ENCODE data around the gene TMEM217.

TMEM217 gene

GRCh38 chr6:37175332-37176267 lies 82.3 kb downstream of the TMEM217 start:
- no peak overlapping the region for H3K4me3 ChIP-seq (ENCODE audit: low read depth, low read length)
- no peak for TF ChIP-seq CTCF (IDR thresholded peaks at IDR 0.05; ENCODE audit: control insufficient read depth, extremely low read depth, insufficient read depth)
- no peak for DNase-seq (ENCODE audit: low read depth)

DNA sequence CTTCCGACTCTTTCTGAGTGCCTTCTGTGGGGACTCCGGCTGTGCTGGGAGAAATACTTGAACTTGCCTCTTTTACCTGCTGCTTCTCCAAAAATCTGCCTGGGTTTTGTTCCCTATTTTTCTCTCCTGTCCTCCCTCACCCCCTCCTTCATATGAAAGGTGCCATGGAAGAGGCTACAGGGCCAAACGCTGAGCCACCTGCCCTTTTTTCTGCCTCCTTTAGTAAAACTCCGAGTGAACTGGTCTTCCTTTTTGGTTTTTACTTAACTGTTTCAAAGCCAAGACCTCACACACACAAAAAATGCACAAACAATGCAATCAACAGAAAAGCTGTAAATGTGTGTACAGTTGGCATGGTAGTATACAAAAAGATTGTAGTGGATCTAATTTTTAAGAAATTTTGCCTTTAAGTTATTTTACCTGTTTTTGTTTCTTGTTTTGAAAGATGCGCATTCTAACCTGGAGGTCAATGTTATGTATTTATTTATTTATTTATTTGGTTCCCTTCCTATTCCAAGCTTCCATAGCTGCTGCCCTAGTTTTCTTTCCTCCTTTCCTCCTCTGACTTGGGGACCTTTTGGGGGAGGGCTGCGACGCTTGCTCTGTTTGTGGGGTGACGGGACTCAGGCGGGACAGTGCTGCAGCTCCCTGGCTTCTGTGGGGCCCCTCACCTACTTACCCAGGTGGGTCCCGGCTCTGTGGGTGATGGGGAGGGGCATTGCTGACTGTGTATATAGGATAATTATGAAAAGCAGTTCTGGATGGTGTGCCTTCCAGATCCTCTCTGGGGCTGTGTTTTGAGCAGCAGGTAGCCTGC lies 83.2 kb downstream of the TMEM217 start:
- no peak for DNase-seq (ENCODE audit: low read depth)
- TF ChIP-seq CTCF (IDR thresholded peaks at IDR 0.05; ENCODE audit: control insufficient read depth, extremely low read depth, insufficient read depth): no peak
- H3K4me3 ChIP-seq (ENCODE audit: low read depth, low read length): no peak overlapping the region

GRCh38 chr6:37174196-37174514 lies 83.8 kb downstream of the TMEM217 start:
- no peak for DNase-seq (ENCODE audit: low read depth)
- TF ChIP-seq CTCF (IDR thresholded peaks at IDR 0.05; ENCODE audit: control insufficient read depth, extremely low read depth, insufficient read depth): no peak

DNA sequence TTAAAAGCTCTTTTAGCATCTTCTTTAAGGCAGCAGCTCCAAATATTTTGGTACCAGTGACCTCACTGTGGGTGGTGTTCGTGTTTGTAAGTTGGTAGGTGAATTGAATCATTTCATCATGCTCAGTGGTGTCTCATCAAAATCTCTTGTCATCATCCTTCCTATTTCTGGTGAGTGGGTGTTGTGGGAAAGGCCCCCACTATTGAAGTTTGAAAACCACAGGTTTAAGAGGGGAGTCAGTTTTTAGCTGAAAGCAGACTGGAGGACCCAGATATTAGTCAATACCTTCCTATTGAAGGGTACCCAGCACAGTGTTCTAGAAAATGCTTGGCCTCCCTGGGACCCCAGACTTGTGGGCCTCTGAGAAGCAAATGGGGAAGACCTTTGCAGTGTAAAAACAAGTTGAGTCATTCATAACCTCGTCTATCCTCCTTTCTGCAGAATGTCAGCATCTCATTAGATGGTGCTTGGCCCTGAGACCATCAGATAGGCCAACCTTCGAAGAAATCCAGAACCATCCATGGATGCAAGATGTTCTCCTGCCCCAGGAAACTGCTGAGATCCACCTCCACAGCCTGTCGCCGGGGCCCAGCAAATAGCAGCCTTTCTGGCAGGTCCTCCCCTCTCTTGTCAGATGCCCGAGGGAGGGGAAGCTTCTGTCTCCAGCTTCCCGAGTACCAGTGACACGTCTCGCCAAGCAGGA lies 84.3 kb downstream of the TMEM217 start:
- no peak for DNase-seq (ENCODE audit: low read depth)
- no peak for TF ChIP-seq CTCF (IDR thresholded peaks at IDR 0.05; ENCODE audit: control insufficient read depth, extremely low read depth, insufficient read depth)
- H3K4me3 ChIP-seq (ENCODE audit: low read depth, low read length): no peak overlapping the region

More at GRCh38 chr6:37174196-37174514, 83.8 kb downstream of the TMEM217 start:
- no peak overlapping the region for H3K4me3 ChIP-seq (ENCODE audit: low read depth, low read length)

- H3K4me3 ChIP-seq (ENCODE audit: low read depth, low read length): no peak overlapping the region
- no peak for DNase-seq (ENCODE audit: low read depth)
- no peak for TF ChIP-seq CTCF (IDR thresholded peaks at IDR 0.05; ENCODE audit: control insufficient read depth, extremely low read depth, insufficient read depth)
These were observed 84.9 kb downstream of the TMEM217 start for GRCh38 chr6:37172912-37173492.

DNA sequence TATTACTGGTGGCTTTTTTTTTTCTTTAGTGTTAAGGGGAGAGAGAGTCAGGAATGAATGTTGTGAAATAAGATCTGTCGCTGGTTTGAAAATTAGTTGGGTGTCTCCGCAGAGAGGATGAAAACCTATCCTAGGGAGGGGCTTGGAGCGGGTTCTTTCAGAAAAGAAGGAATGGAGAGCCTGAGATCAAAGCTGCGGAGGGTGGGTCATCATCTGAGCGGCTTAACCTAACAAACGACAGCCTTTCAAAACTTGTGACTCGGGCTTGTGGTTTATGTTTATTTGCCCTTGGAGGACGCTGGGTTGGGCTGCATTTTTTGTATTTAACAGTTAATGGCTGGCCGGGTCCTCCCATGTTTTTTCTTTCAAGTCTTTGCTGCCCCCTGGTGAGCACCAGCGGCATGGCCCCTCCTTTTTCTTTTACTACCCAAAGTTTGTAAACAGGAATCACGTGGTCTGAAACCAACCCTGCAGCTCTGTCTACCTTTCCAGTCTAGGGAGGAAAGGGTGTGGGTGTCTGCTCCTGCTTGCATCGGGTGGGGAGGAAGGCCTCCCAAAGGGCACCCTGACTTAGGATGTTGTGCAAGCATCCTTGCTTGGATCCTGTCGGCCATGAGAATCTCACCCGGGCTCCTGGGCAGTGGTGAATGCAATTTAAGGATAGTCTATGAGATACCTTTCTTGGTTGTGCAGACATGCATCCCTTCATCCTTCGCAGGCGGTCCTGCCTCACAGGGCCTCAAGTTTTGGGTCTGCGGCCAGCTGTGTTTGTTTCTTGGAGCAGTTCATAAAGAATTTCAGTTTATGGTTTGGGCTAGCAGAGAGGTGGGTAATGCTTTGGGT lies 85.8 kb downstream of the TMEM217 start:
- H3K4me3 ChIP-seq (ENCODE audit: low read depth, low read length): peak overlapping the region; percentile 74
- TF ChIP-seq CTCF (IDR thresholded peaks at IDR 0.05; ENCODE audit: control insufficient read depth, extremely low read depth, insufficient read depth): peak; percentile 80
- peak; percentile 85 for DNase-seq (ENCODE audit: low read depth)

Measured in LNCaP clone FGC (cell line).